Activated naive CD4-positive, alpha-beta T cell treated with Interleukin-2 at 50 U/mL for 16 hours (primary cell): ENCODE measurements around the gene TBC1D5.

Experiments
- DNase-seq: peaks from one replicate; pipeline ENCODE4 v3.0.0-alpha.2; 2020

Gene TBC1D5

DNA sequence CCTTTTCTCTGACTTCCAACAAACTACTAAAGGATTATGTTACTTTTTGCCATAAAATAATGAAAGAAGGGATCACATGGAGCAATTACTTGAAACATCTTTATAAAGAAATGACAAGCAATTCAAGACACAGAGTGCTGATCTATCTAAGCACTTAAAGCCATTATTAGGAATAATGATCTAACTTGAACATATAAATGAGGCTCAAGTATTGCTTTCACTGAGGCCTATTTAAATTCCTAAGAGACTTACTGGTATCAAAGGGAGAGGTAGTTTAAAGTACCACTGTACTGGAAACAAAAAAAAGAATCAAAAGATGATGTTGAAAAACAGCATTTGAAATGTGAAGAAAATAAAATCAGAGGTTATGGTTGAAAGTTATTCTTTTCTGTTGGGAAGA, 482.2 kb downstream of the TBC1D5 start:
- DNase-seq, result no peak

DNA sequence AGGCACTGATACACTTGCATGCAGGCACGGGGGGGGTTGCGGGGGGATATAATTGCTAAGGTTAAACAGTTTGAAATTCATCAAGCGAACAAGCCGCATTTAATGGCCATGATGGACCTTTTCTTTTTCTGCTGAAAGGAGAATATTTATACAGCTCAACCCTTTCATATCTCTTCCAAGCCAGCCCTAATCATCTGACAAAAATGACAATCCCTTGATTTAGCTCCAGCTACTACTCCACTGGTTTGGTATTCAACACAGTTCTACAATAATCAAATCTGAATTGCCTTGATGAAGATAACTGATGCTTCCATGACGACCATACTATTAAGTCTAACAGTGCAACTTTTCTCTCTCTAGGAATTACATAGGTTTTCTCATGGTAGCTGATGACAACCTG, 482.7 kb downstream of the TBC1D5 start:
- DNase-seq, result no peak

DNA sequence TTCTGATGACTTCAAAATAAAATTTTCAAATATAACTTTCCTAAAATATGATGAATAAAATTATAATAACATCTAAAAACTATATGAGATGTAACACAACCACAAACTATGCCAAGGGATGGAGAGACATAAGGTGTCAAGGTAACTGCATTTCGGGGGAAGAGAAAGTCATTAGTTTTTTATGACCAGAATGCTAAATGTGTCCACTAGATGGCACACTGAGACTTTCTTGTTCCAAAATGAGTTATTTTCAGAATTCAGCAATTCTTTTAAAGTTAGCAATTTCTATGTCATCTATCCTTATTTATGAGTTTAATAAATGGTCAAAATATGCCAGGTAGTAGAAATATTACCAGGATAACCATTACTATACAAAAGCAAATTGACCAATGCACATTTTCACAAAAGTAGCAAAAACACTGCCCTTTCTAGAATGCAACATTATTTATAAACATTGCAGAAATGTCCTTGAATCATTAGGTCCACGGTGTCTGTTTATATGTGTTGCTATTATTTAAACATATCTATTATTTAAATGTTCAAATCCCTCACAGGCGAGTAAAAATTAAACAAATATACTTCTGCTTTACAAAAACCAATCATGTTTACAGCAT, 483.5 kb downstream of the TBC1D5 start:
- DNase-seq, result no peak

DNA sequence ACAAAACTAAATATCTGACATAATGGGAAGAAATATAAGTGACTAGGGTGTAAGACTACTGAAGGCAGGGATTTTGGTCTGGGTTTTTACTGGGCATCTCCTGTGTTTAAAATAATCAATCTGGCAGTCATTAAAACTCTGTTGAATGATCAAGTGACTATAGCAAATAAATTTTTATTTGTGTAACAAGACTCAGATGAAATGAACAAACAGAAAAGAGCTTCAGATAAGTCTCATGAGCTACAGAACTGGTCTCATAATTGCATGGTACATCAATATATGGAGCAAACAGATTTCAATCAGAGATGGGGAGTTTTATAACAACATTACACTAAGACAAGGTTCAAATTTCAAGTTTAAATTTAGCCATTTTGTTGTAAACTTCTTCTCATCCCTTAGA, 485.2 kb downstream of the TBC1D5 start:
- no peak for DNase-seq

DNA sequence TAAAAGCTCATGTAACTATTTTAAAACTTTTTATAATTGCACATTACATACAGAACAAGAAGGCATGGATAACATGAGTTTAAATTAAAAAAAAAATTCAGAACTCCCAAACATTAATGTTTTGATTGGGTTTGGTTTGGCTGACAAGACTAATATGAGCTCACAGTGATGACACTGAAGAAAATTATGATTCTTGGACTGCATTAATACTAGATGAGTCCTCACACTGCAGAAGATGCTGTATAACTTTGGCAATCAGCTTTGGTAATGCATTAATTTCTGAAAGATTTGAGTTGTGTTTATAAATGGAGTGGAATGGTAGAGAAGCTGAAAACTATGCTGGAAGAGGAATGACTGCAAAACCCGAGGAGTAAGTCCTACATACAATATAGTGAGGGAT, 498.8 kb downstream of the TBC1D5 start:
- DNase-seq, result no peak

DNA sequence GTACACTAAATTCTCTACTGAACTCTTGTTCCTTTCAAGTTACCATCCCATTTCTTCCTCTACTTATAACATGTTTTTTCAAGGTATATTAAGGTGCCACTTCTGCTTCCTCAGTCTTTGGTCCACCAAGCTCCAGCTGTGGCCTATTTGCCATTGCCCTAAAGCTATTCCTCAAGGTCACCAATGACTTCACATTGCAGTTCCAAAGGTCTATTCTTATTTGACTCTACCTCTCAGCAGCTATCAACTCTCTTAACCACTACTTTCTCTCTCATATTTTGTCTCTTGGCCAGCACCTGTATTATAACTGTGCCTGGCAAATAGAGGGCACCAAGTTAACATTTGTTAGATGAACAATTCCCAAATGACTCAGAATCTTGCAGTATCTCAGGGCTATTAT, 503.0 kb downstream of the TBC1D5 start:
- no peak for DNase-seq

DNA sequence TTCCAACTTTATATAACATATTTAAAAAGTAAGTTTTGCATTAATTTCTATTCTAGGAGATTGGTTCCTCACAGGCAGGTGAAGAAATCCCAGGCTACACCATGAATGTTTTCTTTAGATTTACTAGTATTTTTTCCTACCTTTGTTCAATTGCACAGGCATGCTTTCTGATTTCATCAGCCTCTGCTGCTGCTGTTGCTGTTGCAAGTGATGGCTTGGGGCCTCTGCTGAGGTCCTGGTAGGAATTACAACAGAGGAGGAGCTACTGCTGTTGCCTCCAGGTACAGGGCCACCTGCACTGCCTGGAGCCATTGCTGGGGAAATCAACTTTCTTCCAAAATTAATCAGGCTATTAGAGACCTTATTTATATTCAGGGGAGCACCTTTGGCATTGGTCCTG, 504.4 kb downstream of the TBC1D5 start:
- DNase-seq, result no peak

DNA sequence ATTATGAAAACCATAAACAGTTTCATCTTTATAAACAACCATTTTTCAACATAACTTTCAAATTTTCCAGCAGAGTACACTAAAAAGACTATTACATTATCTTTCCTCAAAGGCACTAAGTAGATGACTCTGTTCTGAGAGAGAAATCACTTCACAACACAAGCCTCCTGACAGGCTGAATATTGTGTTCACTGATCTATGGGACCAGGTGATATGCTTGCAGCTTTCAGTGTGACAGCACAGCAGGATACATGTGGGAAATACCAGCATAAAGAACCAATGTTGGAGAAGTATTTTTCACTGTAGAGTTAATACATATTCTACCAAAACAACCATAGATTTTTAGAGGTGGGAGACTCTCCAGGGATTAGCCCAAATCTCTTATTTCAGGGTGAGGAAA, 507.1 kb downstream of the TBC1D5 start:
- DNase-seq, result no peak

DNA sequence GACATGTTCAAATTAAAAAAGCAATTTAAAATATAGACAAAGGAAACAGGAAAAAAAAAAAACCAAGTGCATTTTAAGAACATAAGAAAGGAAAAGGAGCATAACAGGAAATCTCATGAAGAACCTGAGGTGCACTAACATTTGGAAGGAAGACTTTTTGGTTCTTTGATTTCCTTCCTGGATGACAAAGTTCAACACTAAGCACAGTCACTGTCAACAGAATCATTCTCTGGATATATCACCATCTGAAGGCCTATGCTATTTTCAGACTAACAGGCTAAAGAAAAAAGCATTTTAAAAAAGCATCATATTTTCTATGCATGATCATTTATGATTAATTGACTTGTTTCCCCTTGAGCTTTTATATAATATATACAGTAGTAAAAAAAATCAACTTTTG, 508.0 kb downstream of the TBC1D5 start:
- DNase-seq, result no peak

DNA sequence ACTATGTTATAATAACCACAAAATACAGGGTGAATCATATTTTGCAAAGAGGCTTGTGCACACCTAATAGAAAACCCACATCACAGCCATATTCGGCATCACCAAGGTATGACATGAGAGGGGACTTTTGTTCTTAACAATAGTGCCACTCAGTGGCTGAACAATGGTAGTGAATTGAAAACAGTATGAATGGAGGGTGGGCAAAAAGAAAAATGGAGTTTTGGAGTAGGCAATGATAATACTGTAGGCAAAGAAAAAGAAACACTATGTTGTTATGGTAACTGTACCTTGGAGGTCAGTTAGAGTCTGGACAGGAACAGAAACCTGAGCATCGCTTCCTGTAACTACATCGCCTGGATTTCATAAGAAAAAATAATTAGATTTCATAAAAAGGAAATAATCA, 509.0 kb downstream of the TBC1D5 start:
- DNase-seq, result peak; percentile 10

DNA sequence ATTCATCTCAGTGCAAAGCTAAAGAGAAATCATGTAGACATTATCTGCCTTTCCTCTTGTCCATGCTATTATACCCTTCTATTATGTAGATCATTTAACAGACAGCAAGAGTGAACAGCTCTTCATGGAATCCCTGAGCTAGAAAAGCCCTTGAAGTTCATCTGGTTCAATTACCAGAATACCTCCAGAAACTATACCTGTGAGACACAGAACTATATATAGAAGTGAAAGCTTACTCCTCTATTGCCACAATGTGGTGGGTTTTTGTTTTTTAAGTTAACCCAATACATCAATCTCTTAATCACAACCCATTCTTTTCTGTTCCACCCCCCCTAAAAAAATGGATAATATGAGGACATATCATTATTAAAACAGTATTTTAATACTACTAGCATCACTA, 510.0 kb downstream of the TBC1D5 start:
- DNase-seq, result no peak

DNA sequence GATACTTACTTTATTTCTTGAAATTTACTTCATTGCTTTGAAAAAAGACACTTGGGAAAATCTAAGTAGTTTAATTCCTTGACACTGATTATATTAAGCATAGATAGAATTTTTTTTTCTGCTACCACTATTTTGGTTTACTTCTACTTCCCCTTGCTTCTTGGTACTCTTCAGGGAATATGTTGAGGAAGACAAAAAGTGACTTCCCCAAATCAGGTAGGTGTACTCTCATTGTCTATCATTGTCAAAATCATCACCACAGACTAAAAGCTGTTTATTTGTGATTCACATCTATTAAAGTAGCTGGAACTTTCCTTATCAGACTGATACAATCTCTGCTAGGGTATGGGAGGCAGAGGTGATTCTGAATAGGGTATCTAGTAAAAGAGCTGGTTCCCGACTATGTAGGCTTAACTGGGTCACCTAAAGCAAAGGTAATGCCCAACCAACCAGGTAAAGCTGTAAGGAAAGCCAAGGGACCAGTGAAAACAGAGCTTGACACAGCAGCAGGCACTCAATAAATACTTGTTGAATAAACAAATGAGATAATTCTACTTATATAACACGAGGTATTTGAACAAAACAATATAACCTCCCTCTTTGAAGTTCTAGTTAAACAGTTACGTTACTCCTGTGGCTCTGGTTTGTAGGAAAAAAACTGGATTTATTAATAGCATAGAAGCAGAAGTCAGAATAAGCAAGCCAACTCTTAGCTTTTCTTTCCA, 510.7 kb downstream of the TBC1D5 start:
- DNase-seq, result no peak

DNA sequence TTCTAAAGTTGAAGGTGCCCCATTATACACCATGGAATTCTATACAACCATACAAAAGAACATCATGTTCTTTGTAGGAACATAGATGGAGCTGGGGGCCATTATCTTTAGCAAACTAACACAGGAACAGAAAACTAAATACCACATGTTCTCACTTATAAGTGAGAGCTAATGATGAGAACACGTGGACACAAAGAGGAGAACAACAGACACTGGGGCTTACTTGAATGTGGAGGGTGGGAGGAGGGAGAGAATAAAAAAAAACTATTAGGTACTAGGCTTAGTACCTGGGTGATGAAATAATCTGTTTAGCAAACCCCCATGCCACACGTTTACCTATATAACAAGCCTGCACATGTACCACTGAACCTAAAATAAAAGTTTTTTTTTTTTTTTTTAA, 515.0 kb downstream of the TBC1D5 start:
- no peak for DNase-seq

DNA sequence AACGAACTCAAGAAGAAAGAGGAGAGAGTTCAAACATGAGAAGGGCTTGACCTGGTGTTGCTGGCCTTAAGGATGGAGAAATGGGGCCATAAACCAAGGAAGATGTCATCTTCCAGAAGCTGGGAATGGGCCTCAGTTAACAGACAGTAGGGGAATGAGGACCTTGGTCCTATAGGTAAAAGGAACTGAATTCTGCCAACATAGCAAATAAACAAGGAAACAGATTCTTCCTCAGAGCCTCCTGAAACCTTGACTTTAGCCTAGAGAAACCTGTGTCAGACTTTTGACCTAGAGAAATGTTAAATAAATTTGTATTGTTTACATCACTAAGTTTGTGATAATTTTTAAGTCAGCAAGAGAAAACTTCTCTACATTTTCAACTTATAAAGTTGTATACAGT, 520.9 kb downstream of the TBC1D5 start:
- no peak for DNase-seq

DNA sequence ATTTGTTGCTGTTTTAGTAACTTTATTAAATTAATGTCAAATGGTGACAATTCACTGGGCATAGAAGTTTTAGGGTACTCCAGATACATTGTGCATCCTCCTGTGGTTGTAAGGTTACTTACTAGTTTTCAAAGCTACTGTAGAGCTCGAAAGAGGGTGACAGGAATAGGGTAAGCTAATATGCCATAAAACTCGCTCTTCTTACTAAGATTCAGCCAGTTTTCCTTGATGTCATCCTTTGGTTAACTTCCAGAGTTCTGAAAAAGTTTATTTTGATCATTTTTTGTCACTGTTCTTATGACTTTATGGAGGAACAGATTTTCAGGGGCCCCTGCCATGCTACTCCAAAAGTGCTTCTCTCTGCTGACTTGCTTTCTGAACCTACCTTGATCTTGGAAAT, 522.8 kb downstream of the TBC1D5 start:
- no peak for DNase-seq

DNA sequence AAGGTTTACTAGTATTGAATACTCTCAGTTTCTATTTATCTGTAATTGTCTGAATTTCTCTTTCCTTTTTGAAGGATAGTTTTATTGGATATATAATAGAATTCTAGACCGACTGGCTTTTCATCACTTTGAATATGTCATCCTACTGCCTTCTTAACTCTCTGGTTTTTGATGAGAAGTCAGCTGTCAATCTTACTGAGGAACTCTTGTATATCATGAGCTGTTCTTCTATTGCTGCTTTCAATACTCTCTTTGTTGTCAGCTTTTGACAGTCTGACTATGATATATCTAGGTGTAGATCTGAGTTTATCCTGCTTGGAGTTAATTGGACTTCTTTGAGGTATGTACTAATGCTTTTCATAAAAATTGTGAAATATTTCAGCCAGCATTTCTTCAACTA, 523.8 kb downstream of the TBC1D5 start:
- DNase-seq, result no peak

DNA sequence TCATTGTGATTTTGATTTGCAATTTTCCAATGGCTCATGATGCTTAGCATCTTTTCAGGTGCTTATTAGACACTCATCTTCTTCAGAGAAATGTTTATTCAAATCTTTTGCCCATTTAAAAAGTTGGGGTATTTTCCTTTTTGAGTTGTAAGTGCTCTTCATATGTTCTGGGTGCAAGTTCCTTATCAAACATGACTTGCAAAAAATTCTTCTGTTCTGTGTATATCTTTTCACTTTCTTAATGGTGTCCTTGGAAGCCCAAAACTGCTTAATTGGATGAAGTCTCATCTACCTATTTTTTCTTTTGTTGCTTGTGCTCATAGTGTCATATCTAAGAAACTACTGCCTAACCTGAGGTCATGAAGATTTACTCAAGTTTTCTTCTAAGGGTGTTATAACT, 524.8 kb downstream of the TBC1D5 start:
- DNase-seq, result no peak

DNA sequence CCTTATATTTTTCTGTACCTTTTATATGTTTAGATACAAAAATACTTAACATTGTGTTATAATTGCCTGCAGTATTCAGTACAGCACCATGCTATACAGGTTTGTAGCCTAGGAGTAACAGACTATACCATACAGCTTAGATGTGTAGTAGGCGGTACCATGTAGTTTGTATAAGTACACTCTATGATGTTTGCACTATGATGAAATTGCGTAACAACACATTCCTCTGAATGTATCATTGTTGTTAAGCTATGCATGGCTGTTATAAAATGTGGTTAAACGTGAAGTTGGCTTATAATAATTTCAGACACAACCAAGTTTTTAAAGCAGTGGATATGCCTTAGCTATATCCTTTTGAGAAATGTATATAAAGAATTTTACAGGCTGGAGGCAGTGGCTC, 529.3 kb downstream of the TBC1D5 start:
- no peak for DNase-seq

DNA sequence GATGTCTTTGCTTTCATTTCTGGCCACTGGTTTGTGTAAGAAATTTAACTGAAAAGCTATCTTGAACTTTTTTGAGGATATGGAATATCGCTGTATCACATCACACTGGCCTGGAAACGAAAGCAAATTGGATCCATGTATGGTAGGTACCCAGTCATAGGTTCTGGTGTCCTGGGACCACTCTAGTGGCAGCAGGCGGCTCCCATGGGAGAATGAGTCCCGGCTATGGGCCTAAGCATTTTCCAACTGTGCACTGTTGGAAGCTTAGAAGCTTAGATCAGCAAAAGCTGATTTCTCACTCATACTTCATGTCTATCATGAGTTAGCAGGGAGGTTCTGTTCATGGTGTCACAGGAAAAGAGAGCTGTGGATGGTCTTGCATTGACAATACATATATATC, 534.5 kb downstream of the TBC1D5 start:
- DNase-seq, result no peak

DNA sequence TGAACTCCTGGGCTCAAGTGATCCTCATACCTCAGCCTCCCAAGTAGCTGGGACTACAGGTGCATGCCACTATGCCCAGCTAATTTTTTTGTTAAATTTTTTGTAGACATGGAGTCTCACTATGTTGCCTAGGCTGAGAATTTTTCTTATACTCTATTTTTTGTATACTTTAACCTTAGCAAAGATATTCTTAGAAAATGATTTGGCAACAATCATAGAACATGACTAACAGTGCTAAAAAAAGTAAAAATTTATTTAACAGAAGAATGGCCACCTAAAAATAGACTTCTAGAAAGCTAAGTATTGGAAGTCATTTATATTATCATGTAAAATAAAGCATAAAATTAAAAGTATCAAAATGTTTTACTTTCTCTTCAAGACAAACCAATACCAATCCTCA, 535.4 kb downstream of the TBC1D5 start:
- DNase-seq, result no peak

DNA sequence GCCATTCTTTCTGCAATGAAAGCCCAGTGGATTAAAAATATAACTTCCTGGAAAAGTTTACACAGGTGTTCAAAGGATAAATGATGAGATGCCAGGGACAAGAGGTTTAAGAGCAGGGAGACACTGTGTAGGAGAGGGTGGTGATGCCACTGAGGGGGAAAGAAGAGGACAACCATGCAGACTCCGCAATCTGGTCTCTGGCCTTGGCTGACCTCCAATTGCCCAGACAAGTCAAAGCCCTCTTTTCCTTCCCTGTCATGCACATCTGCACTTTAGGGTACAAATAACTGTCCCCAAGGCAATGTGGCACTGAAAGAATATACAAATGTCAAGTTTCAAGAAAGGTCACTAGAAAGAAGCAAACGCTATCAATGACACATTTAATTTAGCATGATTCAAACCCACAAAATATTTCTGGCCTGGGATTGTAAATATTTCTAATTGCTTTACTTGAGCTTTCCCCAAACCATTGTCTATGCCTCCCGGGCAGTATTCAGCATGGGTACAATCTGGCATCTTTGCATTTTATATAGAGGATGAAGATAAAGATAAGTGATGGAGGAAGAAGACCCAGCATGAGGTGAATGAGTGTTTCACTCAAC, 538.3 kb downstream of the TBC1D5 start:
- DNase-seq, result no peak

DNA sequence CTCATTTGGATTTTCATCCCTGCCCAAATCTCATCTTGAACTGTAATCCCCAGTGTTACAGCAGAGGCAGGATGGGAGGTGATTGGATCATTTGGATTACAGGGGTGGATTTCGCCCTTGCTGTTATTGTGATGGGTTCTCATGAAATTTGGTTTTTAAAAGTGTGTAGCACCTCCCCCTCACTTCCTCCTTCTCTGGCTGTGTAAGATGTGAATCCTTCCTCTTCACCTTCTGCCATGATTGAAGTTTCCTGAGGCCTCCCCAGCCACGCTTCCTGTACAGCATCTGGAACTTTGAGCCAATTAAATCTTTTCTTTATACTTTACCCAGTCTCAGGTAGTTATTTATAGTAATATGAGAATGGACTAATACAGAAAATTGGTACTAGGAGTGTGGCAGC, 540.9 kb downstream of the TBC1D5 start:
- no peak for DNase-seq

DNA sequence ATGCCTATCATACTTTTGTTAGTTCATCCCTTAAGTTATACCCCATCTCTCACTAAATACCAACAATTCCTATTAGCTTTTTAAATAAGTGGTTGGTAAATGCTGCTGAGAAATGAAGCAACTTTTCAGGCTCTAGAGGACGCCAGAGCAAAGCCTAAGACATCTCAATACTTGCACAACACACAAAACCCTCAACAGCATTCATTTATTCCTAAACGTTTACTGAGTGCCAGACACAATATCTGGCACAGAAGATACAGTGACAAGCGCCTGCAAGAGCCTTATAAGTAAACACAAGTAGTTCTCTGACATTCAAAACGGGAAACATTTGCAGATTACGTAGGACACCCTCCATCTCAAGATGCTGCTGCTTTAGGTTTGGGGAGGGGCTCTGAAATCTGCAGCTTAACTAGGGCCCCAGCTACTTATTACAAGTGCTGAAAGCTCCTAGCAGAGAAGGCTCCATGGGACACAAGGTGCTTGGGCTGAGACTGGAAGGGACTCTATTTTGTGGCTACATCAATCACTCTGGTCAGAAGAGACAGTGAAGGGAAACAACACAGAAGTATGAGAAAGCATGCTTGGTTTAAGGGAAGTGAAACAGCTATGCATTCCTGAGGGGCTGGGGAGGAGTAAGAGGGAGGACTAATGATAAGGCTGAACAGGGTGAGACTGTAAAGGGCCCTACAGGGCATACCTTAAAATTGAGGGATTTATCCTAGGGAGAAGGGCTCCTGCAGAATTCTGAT, 546.4 kb downstream of the TBC1D5 start:
- no peak for DNase-seq

DNA sequence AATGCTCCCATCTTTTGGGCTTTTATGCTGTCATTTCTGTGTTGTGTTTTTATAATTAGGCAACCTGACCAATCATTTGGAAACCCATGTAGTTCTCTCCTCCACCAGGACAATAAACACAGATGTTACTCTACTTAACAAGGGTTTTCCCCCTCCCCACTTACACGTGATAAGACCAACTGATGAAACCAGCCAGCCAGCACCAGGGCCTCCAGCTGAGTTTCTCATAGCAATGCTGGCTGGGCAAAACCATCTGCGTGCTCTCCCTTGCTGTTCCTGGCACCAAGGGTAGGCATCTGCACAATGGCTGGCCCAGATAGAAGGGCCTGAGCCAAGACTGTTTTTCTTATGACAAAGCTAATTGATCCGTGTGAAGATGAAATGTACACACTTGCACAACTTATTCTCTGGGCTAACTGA, 547.2 kb downstream of the TBC1D5 start:
- DNase-seq, result no peak
